HepG2 (cell line): ENCODE results near the gene GRM1. TPM values are rescaled to one million over a fixed set of nuclear protein-coding genes. Genes with fewer than 3 reads are reported as not detected.

Source experiments
- AGO1 ChIP-seq: fragments of 200-400 bp; formaldehyde crosslinking; IDR thresholded peaks from 2 replicates; pipeline ENCODE4 v1.6.1; 2017; ENCODE audit warnings: mild to moderate bottlenecking, low read depth, low read length, moderate library complexity; ENCODE audit not compliant: poor library complexity, severe bottlenecking
- CBX1 ChIP-seq: IDR thresholded peaks from one replicate; pipeline ENCODE4 v1.6.1; 2016; ENCODE audit warnings: antibody characterized with exemption, low read depth
- HNF4A ChIP-seq: sonication (generic); formaldehyde crosslinking; IDR thresholded peaks from 2 replicates; pipeline ENCODE4 v1.4.0; 2020; ENCODE audit warnings: missing genetic modification reagents
- HNRNPH1 ChIP-seq: fragments of 200-400 bp; formaldehyde crosslinking; optimal IDR thresholded peaks from 2 replicates; pipeline ENCODE3; 2017; ENCODE audit warnings: mild to moderate bottlenecking, low read depth, low read length
- MAFK ChIP-seq, 2 experiments: IDR thresholded peaks in 1 of 2; conservative IDR thresholded peaks in 1 of 2; 2 replicates each; pipeline ENCODE4 v1.6.1; 2011; ENCODE audit warnings: improper control_type of control experiment in 2 of 2, low read length in 2 of 2
- MYC ChIP-seq: sonication (generic); formaldehyde crosslinking; IDR thresholded peaks from 2 replicates; pipeline ENCODE4 v1.9.0; 2021; ENCODE audit warnings: missing genetic modification reagents, borderline replicate concordance
- NCOA1 ChIP-seq: sonication (generic); formaldehyde crosslinking; IDR thresholded peaks from 2 replicates; pipeline ENCODE4 v1.9.0; 2021; ENCODE audit warnings: missing genetic modification reagents
- PAX8 ChIP-seq: sonication (generic); formaldehyde crosslinking; IDR thresholded peaks from 2 replicates; pipeline ENCODE4 v1.8.0; 2022; ENCODE audit warnings: mild to moderate bottlenecking, missing genetic modification reagents, borderline replicate concordance
- THAP9 ChIP-seq: sonication (generic); formaldehyde crosslinking; IDR thresholded peaks from 2 replicates; pipeline ENCODE4; 2020; ENCODE audit warnings: missing genetic modification reagents, mild to moderate bottlenecking, borderline replicate concordance
- UBTF ChIP-seq: sonication (generic); formaldehyde crosslinking; IDR thresholded peaks from 2 replicates; pipeline ENCODE4 v1.4.0; 2020; ENCODE audit warnings: mild to moderate bottlenecking, missing genetic modification reagents
- ZBTB21 ChIP-seq: sonication (generic); formaldehyde crosslinking; IDR thresholded peaks from 2 replicates; pipeline ENCODE4 v1.4.0; 2020; ENCODE audit warnings: missing genetic modification reagents
- ZEB1 ChIP-seq: IDR thresholded peaks from 2 replicates; pipeline ENCODE4 v1.6.1; 2012; ENCODE audit warnings: mild to moderate bottlenecking, low read depth, inconsistent platforms; ENCODE audit not compliant: insufficient replicate concordance
- ZNF337 ChIP-seq: sonication (generic); formaldehyde crosslinking; IDR thresholded peaks from 2 replicates; pipeline ENCODE4 v1.5.1; 2020; ENCODE audit warnings: missing genetic modification reagents, low read depth, mild to moderate bottlenecking, borderline replicate concordance
- ZNF574 ChIP-seq: sonication (generic); formaldehyde crosslinking; IDR thresholded peaks from 2 replicates; pipeline ENCODE4 v1.4.0; 2020; ENCODE audit warnings: missing genetic modification reagents
- ZNF75D ChIP-seq: sonication (generic); formaldehyde crosslinking; IDR thresholded peaks from 2 replicates; pipeline ENCODE4 v1.8.1; 2023; ENCODE audit warnings: missing genetic modification reagents, mild to moderate bottlenecking, borderline replicate concordance
- polyA plus RNA-seq, 8 experiments: library from polyadenylated mRNA; depleted of rRNA in 3 of 8; stranded (reverse) in 7 of 8; unstranded in 1 of 8; fragments of >200 nt; fragmentation: Illumina TruSeq in 4 of 8; extraction: Trizol in 4 of 8; gene quantifications; 2 replicates each; pipeline versions ENCODE4 v1.2.1 to v1.2.3, GENCODE V29; 2011 to 2016; ENCODE audit warnings: low read depth in 4 of 8, missing spikeins in 1 of 8, mixed read lengths in 1 of 8; ENCODE audit not compliant: insufficient read depth in 1 of 8
- total RNA-seq, 5 experiments: library from RNA; depleted of rRNA; stranded (reverse); fragments of >200 nt; fragmentation: Illumina TruSeq; extraction: Trizol; gene quantifications; 2 replicates each; pipeline ENCODE4 v1.2.3, GENCODE V29; 2016; ENCODE audit warnings: low read depth in 1 of 5
- TF ChIP-seq, protein P1 (sequence below): sonication (generic); formaldehyde crosslinking; IDR thresholded peaks from 2 replicates; pipeline ENCODE4 v1.5.1; 2020; ENCODE audit warnings: mild to moderate bottlenecking, missing genetic modification reagents, moderate library complexity

GRM1 gene
- total and polyA plus RNA-seq, 2 of the 13 experiments (the other 11 are each of a cell fraction or from before 2014, with no cell fraction given), result 0.09 TPM; not detected in 1

DNA sequence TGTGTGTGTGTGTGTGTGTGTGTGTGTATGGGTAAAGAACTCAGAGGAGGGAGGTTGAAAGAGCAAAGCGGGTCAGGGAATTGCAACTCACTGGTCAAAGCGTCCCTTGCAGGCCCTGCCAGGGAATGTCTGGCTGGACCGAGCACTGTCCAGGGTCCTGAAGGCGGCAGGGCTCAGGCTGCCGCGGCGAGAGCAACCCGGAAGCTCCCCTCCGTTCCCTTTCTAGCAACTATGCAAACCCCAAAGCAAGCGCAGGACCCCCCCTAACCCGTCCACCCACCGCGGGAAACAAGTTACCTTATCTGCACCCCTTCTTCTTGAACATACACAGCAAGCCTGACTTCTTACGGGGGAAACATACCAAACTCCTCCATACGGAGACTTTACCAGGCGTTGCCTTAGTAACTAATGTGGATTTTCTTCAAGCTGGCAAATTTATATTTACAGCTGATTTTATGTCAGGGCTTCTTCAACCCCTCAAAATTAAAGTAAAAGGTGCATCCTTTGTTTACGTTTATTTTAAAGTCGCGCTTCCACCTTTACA lies 538 bp upstream of the GRM1 start (continued):
- TF ChIP-seq, protein P1, sequence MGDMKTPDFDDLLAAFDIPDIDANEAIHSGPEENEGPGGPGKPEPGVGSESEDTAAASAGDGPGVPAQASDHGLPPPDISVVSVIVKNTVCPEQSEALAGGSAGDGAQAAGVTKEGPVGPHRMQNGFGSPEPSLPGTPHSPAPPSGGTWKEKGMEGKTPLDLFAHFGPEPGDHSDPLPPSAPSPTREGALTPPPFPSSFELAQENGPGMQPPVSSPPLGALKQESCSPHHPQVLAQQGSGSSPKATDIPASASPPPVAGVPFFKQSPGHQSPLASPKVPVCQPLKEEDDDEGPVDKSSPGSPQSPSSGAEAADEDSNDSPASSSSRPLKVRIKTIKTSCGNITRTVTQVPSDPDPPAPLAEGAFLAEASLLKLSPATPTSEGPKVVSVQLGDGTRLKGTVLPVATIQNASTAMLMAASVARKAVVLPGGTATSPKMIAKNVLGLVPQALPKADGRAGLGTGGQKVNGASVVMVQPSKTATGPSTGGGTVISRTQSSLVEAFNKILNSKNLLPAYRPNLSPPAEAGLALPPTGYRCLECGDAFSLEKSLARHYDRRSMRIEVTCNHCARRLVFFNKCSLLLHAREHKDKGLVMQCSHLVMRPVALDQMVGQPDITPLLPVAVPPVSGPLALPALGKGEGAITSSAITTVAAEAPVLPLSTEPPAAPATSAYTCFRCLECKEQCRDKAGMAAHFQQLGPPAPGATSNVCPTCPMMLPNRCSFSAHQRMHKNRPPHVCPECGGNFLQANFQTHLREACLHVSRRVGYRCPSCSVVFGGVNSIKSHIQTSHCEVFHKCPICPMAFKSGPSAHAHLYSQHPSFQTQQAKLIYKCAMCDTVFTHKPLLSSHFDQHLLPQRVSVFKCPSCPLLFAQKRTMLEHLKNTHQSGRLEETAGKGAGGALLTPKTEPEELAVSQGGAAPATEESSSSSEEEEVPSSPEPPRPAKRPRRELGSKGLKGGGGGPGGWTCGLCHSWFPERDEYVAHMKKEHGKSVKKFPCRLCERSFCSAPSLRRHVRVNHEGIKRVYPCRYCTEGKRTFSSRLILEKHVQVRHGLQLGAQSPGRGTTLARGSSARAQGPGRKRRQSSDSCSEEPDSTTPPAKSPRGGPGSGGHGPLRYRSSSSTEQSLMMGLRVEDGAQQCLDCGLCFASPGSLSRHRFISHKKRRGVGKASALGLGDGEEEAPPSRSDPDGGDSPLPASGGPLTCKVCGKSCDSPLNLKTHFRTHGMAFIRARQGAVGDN (CRISPR knock-in tag), result peak; percentile 62
- peak; percentile 86 for TF ChIP-seq ZNF574 (CRISPR knock-in tag)
- no peak for TF ChIP-seq ZEB1
- peak; percentile 63; the same call in 1 of the 2 replicates for TF ChIP-seq ZBTB21 (CRISPR knock-in tag)
- TF ChIP-seq ZNF337, result no peak
- TF ChIP-seq HNF4A, result no peak
- TF ChIP-seq MAFK (conservative IDR thresholded peaks at IDR 0.05 in 1 of 2, IDR thresholded peaks at IDR 0.05 in 1 of 2; ENCODE audit: low read length in 2 of 2), result no peak
- TF ChIP-seq MYC, result peak; percentile 67; the same call in 1 of the 2 replicates
- TF ChIP-seq PAX8, result peak; percentile 75; the same call in 1 of the 2 replicates
- TF ChIP-seq UBTF (CRISPR knock-in tag), result no peak
- no peak for TF ChIP-seq HNRNPH1
- TF ChIP-seq CBX1, result no peak
- no peak for TF ChIP-seq AGO1
- TF ChIP-seq THAP9 (CRISPR knock-in tag), result no peak
- TF ChIP-seq ZNF75D (CRISPR knock-in tag), result 0 out of 2 replicates have a peak, but pooled peaks have one; percentile 43
- no peak for TF ChIP-seq NCOA1 (CRISPR knock-in tag)
